Fibroblast of mammary gland (primary cell): ENCODE data around the gene ELOF1.
"Not testable (repeated sequence)": the region's sequence is repeated elsewhere in the genome, so short reads cannot be mapped to it uniquely, and the experiment has no call there.

Experiments
- DNase-seq: peaks from one replicate; pipeline ENCODE4 v3.0.0-alpha.2; 2010; ENCODE audit warnings: low read depth
- H3K4me3 ChIP-seq: 2 replicates; pipeline ENCODE4 v1.5.1; 2011; ENCODE audit warnings: low read depth, mild to moderate bottlenecking, low read length, moderate library complexity; ENCODE audit not compliant: control insufficient read depth
- CTCF ChIP-seq: conservative IDR thresholded peaks from 2 replicates; pipeline ENCODE4 v1.5.1; 2011; ENCODE audit warnings: low read depth, low read length, inconsistent platforms; ENCODE audit not compliant: control insufficient read depth, insufficient read depth

The ELOF1 gene

GRCh38 chr19:11558881-11559828 lies at the start of gene ELOF1:
Gene ELOF1 (minus strand): TSS chr19:11559230. CDS start chr19:11554347, 4,883 bp downstream.
- TF ChIP-seq CTCF, result peak; percentile 21
- peak within 1 kb of the TSS; percentile 94 for H3K4me3 ChIP-seq
- peak; percentile 97 for DNase-seq

- no peak overlapping the region for H3K4me3 ChIP-seq
- no peak for DNase-seq
- TF ChIP-seq CTCF, result no peak
Observed at GRCh38 chr19:11606484-11606883, 47.5 kb upstream of the ELOF1 start.

GRCh38 chr19:11599704-11600103 lies 40.7 kb upstream of the ELOF1 start:
- DNase-seq, H3K4me3 ChIP-seq: not testable (repeated sequence)

- no peak for DNase-seq
- TF ChIP-seq CTCF, result no peak
- no peak overlapping the region for H3K4me3 ChIP-seq
Observed at GRCh38 chr19:11598746-11599145, 39.7 kb upstream of the ELOF1 start.

GRCh38 chr19:11598103-11598483 lies 39.1 kb upstream of the ELOF1 start:
- DNase-seq, result no peak
- no peak for TF ChIP-seq CTCF
- peak overlapping the region; percentile 88 for H3K4me3 ChIP-seq

- DNase-seq, result peak; percentile 98
- TF ChIP-seq CTCF, result peak; percentile 12
- peak within 1 kb of the TSS; percentile 88 for H3K4me3 ChIP-seq
Observed at GRCh38 chr19:11597202-11598102, 38.4 kb upstream of the ELOF1 start, which contains the start of gene ZNF627. Gene ZNF627 (plus strand): TSS chr19:11597483. CDS start chr19:11597628, 145 bp downstream.
